NCI-H1417 treated with DMSO at 0.1 percent for 48 hours (cell line): ENCODE results near the gene ECD.

Experiments used
- DNase-seq: peaks from one replicate; lab custom pipeline; 2025; lab: John Stamatoyannopoulos, UW

The ECD gene

GRCh38 chr10:73096449-73097304, 71.1 kb downstream of the ECD start, which contains the start of gene P4HA1:
Gene P4HA1 (minus strand): TSS chr10:73096866. CDS start chr10:73074883, 21,983 bp downstream.
- peak; percentile 47 for DNase-seq

GRCh38 chr10:73096041-73096448, 71.8 kb downstream of the ECD start:
- no peak for DNase-seq

- no peak for DNase-seq
Measured at GRCh38 chr10:73095481-73096021, 72.3 kb downstream of the ECD start.

- no peak for DNase-seq
Measured at GRCh38 chr10:73094986-73095480, 72.8 kb downstream of the ECD start.

- no peak for DNase-seq
Measured at GRCh38 chr10:73093922-73094850, 73.6 kb downstream of the ECD start.

- no peak for DNase-seq
Measured at GRCh38 chr10:73092830-73093229, 75.0 kb downstream of the ECD start.

GRCh38 chr10:73088304-73088703, 79.5 kb downstream of the ECD start:
- no peak for DNase-seq

GRCh38 chr10:73086816-73087215, 81.0 kb downstream of the ECD start:
- DNase-seq = no peak

GRCh38 chr10:73084209-73084608, 83.6 kb downstream of the ECD start:
- no peak for DNase-seq
